ENCODE data around the gene TMEM219. TPM values are rescaled to one million over a fixed set of nuclear protein-coding genes. Genes with fewer than 3 reads are reported as not detected.

Gene TMEM219
- total RNA-seq, 1 experiment from 2014 or later: 57.7 TPM

- Mint-ChIP-seq H3K4me3 (ENCODE audit: unreplicated experiment) (no peak overlapping the region), H3K27ac (ENCODE audit: unreplicated experiment) (no peak overlapping the region), H3K9me3 (ENCODE audit: unreplicated experiment) (no peaks in the 10 kb centered on the region), H3K36me3 (ENCODE audit: insufficient read depth, unreplicated experiment) (peaks cover 22% of the 10 kb centered on the region), H3K4me1 (ENCODE audit: low read depth, unreplicated experiment) (peaks cover 9% of the 10 kb centered on the region), H3K27me3 (ENCODE audit: insufficient read depth, unreplicated experiment) (no peaks in the 10 kb centered on the region)
- no peak for DNase-seq
- Histone ChIP-seq H3K9me3 (no peaks in the 10 kb centered on the region), H3K27me3 (replicated peaks; ENCODE audit: control insufficient read depth, insufficient read depth, low read length) (no peaks in the 10 kb centered on the region), H3K4me1 (no peaks in the 10 kb centered on the region), H3K36me3 (ENCODE audit: control insufficient read depth, insufficient read depth, low read length) (no peaks in the 10 kb centered on the region), H3K4me3 (ENCODE audit: low read depth, low read length) (no peak overlapping the region)
- ChIA-PET CTCF (no interaction called here), POLR2A (interaction anchor here (0.6 kb wide), 1 partner anchor 87 kb away, joined by 8 read pairs; no protein-coding TSS in a partner anchor)
- intact Hi-C loops (cut with micrococcal nuclease; ENCODE audit: unreplicated experiment): no loop called here
- TF ChIP-seq CTCF (IDR thresholded peaks at IDR 0.05; ENCODE audit: insufficient read depth in 1 of 2, low read depth in 1 of 2, low read length in 1 of 2, severe bottlenecking in 1 of 2, unreplicated experiment in 1 of 2): no peak
- no TSS peak for BruUV-seq (replicated peaks)
Observed at GRCh38 chr16:29915590-29916247, 46.2 kb upstream of the TMEM219 start.

DNA sequence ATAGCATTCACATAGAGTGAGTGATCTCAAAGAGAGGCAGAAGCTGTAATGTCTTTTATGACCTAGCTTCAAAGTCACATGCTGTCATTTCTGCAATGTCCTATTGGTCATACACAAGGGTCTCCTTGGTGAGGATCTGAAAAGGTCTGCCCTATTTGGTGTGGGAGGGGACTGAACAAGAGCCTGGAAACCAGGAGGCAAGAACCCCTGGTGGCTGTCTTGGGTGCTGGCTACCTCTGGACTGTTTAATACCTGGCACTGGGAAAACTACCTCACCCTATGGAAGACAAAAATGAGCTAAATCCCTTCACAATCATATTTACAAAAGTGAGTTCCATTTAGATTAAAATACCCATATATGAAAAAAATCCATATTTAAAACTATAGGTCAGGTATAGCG, 44.9 kb upstream of the TMEM219 start:
- Mint-ChIP-seq H3K36me3 (ENCODE audit: insufficient read depth, unreplicated experiment) (peaks cover 28% of the 10 kb centered on the region), H3K27me3 (ENCODE audit: insufficient read depth, unreplicated experiment) (no peaks in the 10 kb centered on the region), H3K4me1 (ENCODE audit: low read depth, unreplicated experiment) (peaks cover 9% of the 10 kb centered on the region), H3K4me3 (ENCODE audit: unreplicated experiment) (no peak overlapping the region), H3K9me3 (ENCODE audit: unreplicated experiment) (no peaks in the 10 kb centered on the region), H3K27ac (ENCODE audit: unreplicated experiment) (no peak overlapping the region)
- POLR2A ChIA-PET: no interaction called here
- BruUV-seq (replicated peaks): no TSS peak
- Histone ChIP-seq H3K36me3 (ENCODE audit: control insufficient read depth, insufficient read depth, low read length) (no peaks in the 10 kb centered on the region), H3K27me3 (replicated peaks; ENCODE audit: control insufficient read depth, insufficient read depth, low read length) (no peaks in the 10 kb centered on the region), H3K9me3 (no peaks in the 10 kb centered on the region), H3K4me1 (no peaks in the 10 kb centered on the region), H3K4me3 (ENCODE audit: low read depth, low read length) (no peak overlapping the region)
- intact Hi-C loops (cut with micrococcal nuclease; ENCODE audit: unreplicated experiment): no loop called here
- peak in 1 of 2 experiments; percentile 25 for DNase-seq
- no peak for TF ChIP-seq CTCF (IDR thresholded peaks at IDR 0.05; ENCODE audit: insufficient read depth in 1 of 2, low read depth in 1 of 2, low read length in 1 of 2, severe bottlenecking in 1 of 2, unreplicated experiment in 1 of 2)
- CTCF ChIA-PET: interaction anchor here (0.6 to 1.0 kb wide), 2 partner anchors 9 to 10 kb away, joined by 3 read pairs; partner anchors contain the start of gene KCTD13

GRCh38 chr16:29920288-29921033, 41.4 kb upstream of the TMEM219 start:
- H3K27me3 Mint-ChIP-seq (ENCODE audit: insufficient read depth, unreplicated experiment): no peaks in the 10 kb centered on the region
- BruUV-seq (replicated peaks): no TSS peak
- Histone ChIP-seq H3K36me3 (ENCODE audit: control insufficient read depth, insufficient read depth, low read length) (peaks cover 4% of the 10 kb centered on the region; the same call in 1 of the 2 replicates), H3K9me3 (no peaks in the 10 kb centered on the region), H3K4me3 (ENCODE audit: low read depth, low read length) (no peak overlapping the region), H3K4me1 (peaks cover 10% of the 10 kb centered on the region; the same call in 1 of the 2 replicates), H3K27me3 (replicated peaks; ENCODE audit: control insufficient read depth, insufficient read depth, low read length) (no peaks in the 10 kb centered on the region)
- no peak overlapping the region for H3K27ac Mint-ChIP-seq (ENCODE audit: unreplicated experiment)
- ChIA-PET POLR2A (no interaction called here), CTCF (no interaction called here)
- peaks cover 40% of the 10 kb centered on the region for H3K36me3 Mint-ChIP-seq (ENCODE audit: insufficient read depth, unreplicated experiment)
- TF ChIP-seq CTCF (IDR thresholded peaks at IDR 0.05; ENCODE audit: insufficient read depth in 1 of 2, low read depth in 1 of 2, low read length in 1 of 2, severe bottlenecking in 1 of 2, unreplicated experiment in 1 of 2): no peak
- H3K4me3 Mint-ChIP-seq (ENCODE audit: unreplicated experiment): no peak overlapping the region
- no peak for DNase-seq
- H3K9me3 Mint-ChIP-seq (ENCODE audit: unreplicated experiment): no peaks in the 10 kb centered on the region
- intact Hi-C loops (cut with micrococcal nuclease; ENCODE audit: unreplicated experiment): no loop called here
- H3K4me1 Mint-ChIP-seq (ENCODE audit: low read depth, unreplicated experiment): peaks cover 19% of the 10 kb centered on the region
